GM19397 (cell line): ENCODE results near the gene MOAP1.
"Not testable (repeated sequence)": the region's sequence is repeated elsewhere in the genome, so short reads cannot be mapped to it uniquely, and the experiment has no call there.

Experiments
- ATAC-seq: cut with Tn5 transposase; IDR thresholded peaks from one replicate; pipeline ENCODE4 v1.9.1; 2021; ENCODE audit warnings: mild to moderate bottlenecking, moderate library complexity; ENCODE audit not compliant: unreplicated experiment

The MOAP1 gene

GRCh38 chr14:93150227-93151208 lies 34.2 kb downstream of the MOAP1 start:
- ATAC-seq: no peak

GRCh38 chr14:93148979-93149378 lies 35.7 kb downstream of the MOAP1 start:
- no peak for ATAC-seq

- ATAC-seq: no peak
Measured at GRCh38 chr14:93146119-93146518, 38.6 kb downstream of the MOAP1 start.

GRCh38 chr14:93142854-93143652 lies 41.6 kb downstream of the MOAP1 start:
- ATAC-seq: no peak

GRCh38 chr14:93137864-93138263 lies 46.8 kb downstream of the MOAP1 start:
- ATAC-seq: no peak

GRCh38 chr14:93136508-93136907 lies 48.2 kb downstream of the MOAP1 start:
- not testable (repeated sequence) for ATAC-seq

GRCh38 chr14:93136009-93136408 lies 48.7 kb downstream of the MOAP1 start:
- ATAC-seq: no peak

GRCh38 chr14:93135399-93135798 lies 49.3 kb downstream of the MOAP1 start:
- ATAC-seq: no peak

- no peak for ATAC-seq
Measured at GRCh38 chr14:93133464-93133863, 51.2 kb downstream of the MOAP1 start.

GRCh38 chr14:93132472-93133065 lies 52.1 kb downstream of the MOAP1 start:
- no peak for ATAC-seq
